Natural killer cell (primary cell): ENCODE measurements around the gene PLIN4. TPM values are rescaled to one million over a fixed set of nuclear protein-coding genes. Genes with fewer than 3 reads are reported as not detected.
A peak's percentile ranks its signal among the peaks of the same experiment; 100 is the strongest.

ENCODE experiments used
- ATAC-seq, 3 donors: fragments of 150-1000 bp in 2 of 3; fragments of 200-7000 bp in 1 of 3; cut with Tn5 transposase; 1 replicate in 1 of 3; 2 replicates in 2 of 3; pipeline ENCODE4 v1.10.0; 2021; ENCODE audit warnings: mild to moderate bottlenecking in 2 of 3, moderate library complexity in 2 of 3
- DNase-seq, 2 donors: peaks; one replicate each; pipeline versions ENCODE4 v3.0.0 to v3.0.0-alpha.2; 2013 to 2021; ENCODE audit warnings: mixed read lengths in 1 of 2
- H3K27ac ChIP-seq: one replicate; pipeline ENCODE4 v1.5.1; 2013; ENCODE audit warnings: mild to moderate bottlenecking, low read length
- H3K27me3 ChIP-seq: one replicate; pipeline ENCODE4 v1.6.1; 2013; ENCODE audit warnings: low read length; ENCODE audit not compliant: control insufficient read depth, insufficient read depth
- H3K36me3 ChIP-seq: one replicate; pipeline ENCODE4 v1.6.1; 2013; ENCODE audit warnings: low read length; ENCODE audit not compliant: control insufficient read depth, insufficient read depth
- H3K4me1 ChIP-seq: one replicate; pipeline ENCODE4 v1.6.1; 2013; ENCODE audit warnings: low read length; ENCODE audit not compliant: control insufficient read depth, insufficient read depth
- H3K4me3 ChIP-seq: one replicate; pipeline ENCODE4 v1.5.1; 2013; ENCODE audit warnings: low read length
- H3K9me3 ChIP-seq: one replicate; pipeline ENCODE4 v1.6.1; 2013; ENCODE audit warnings: low read length; ENCODE audit not compliant: control insufficient read depth, insufficient read depth
- H3K27ac Mint-ChIP-seq, 2 donors: one replicate each; pipeline ENCODE4 v1.8.0; 2022; ENCODE audit warnings: mild to moderate bottlenecking in 2 of 2, mixed read lengths in 2 of 2, moderate library complexity in 1 of 2
- H3K27me3 Mint-ChIP-seq, 2 donors: one replicate each; pipeline ENCODE4 v1.8.0; 2022; ENCODE audit warnings: low read depth in 2 of 2, mixed read lengths in 2 of 2
- H3K36me3 Mint-ChIP-seq: one replicate; pipeline ENCODE4 v1.8.0; 2022; ENCODE audit warnings: mixed read lengths
- H3K4me1 Mint-ChIP-seq, 2 donors: one replicate each; pipeline ENCODE4 v1.8.0; 2022; ENCODE audit warnings: mixed read lengths in 2 of 2
- H3K4me3 Mint-ChIP-seq: one replicate; pipeline ENCODE4 v1.8.0; 2022; ENCODE audit warnings: mild to moderate bottlenecking, moderate library complexity, mixed read lengths
- H3K9me3 Mint-ChIP-seq, 2 donors: one replicate each; pipeline ENCODE4 v1.8.0; 2022; ENCODE audit warnings: mixed read lengths in 2 of 2
- CTCF ChIP-seq: fragments of 200-600 bp; IDR thresholded peaks from one replicate; pipeline ENCODE4 v1.8.0; 2022; ENCODE audit warnings: antibody characterized with exemption
- WGBS: methylation state at CpG from one replicate; pipeline ENCODE4 v1.1.7; 2013; ENCODE audit warnings: missing lambda C conversion rate; ENCODE audit not compliant: insufficient coverage; 5-methylcytosine and 5-hydroxymethylcytosine counted together
- intact Hi-C: fragments of 100-400 bp; cut with micrococcal nuclease; formaldehyde crosslinking; loops from one replicate; pipeline ENCODE4 v1.14.2; 2022
- total RNA-seq, 4 donors: library from RNA; stranded (reverse); fragments of 120-200 nt in 1 of 4; gene quantifications; one replicate each; pipeline versions ENCODE4 v1.2.3 to v1.2.4, GENCODE V29; 2013 to 2022

PLIN4 gene
- total RNA-seq, 3 donors from 2014 or later (not counting 1 experiment from before 2014, with no cell fraction given), result 0.33 TPM; not detected in 2

- WGBS, result 81% methylated on average over 8 of the region's 8 CpGs
- no peaks in the 10 kb centered on the region for H3K27me3 Mint-ChIP-seq
- intact Hi-C loops, result no loop called here
- Histone ChIP-seq H3K36me3 (no peaks in the 10 kb centered on the region), H3K4me3 (no peak overlapping the region), H3K27me3 (no peaks in the 10 kb centered on the region), H3K9me3 (no peaks in the 10 kb centered on the region), H3K4me1 (no peaks in the 10 kb centered on the region), H3K27ac (no peak overlapping the region)
- TF ChIP-seq CTCF, result no peak
- H3K36me3 Mint-ChIP-seq, result no peaks in the 10 kb centered on the region
- H3K4me3 Mint-ChIP-seq, result no peak overlapping the region
- no peak overlapping the region for H3K27ac Mint-ChIP-seq
- no peaks in the 10 kb centered on the region for H3K4me1 Mint-ChIP-seq
- ATAC-seq (no peak), DNase-seq (no peak)
- no peaks in the 10 kb centered on the region for H3K9me3 Mint-ChIP-seq
These were observed 53.3 kb downstream of the PLIN4 start for GRCh38 chr19:4464815-4465581.

GRCh38 chr19:4457654-4458395 lies 60.5 kb downstream of the PLIN4 start, which contains the start of gene UBXN6:
UBXN6 (minus strand) TSS chr19:4457794; CDS start chr19:4457697, 97 bp downstream.
- DNase-seq, result peak; percentile 95 to 99
- WGBS, result 15% methylated on average over 48 of the region's 52 CpGs
- Histone ChIP-seq H3K27ac (peak within 1 kb of the TSS; percentile 38), H3K4me3 (peak within 1 kb of the TSS; percentile 45), H3K36me3 (peaks cover 5% of the 10 kb centered on the region), H3K27me3 (no peaks in the 10 kb centered on the region), H3K9me3 (no peaks in the 10 kb centered on the region), H3K4me1 (peaks cover 24% of the 10 kb centered on the region)
- intact Hi-C loops, result loop anchor here (1.0 to 5.0 kb wide), 3 partner anchors 13 to 211 kb away; partner anchors contain the start of genes CHAF1A and YJU2
- H3K36me3 Mint-ChIP-seq, result no peaks in the 10 kb centered on the region
- H3K4me1 Mint-ChIP-seq, result peaks cover 10 to 28% of the 10 kb centered on the region in 2 donors
- H3K27ac Mint-ChIP-seq, result peak within 1 kb of the TSS; percentile 89 to 97
- H3K4me3 Mint-ChIP-seq, result peak within 1 kb of the TSS; percentile 94
- TF ChIP-seq CTCF, result no peak
- ATAC-seq, result peak; percentile 96 to 99 (median 98)
- H3K27me3 Mint-ChIP-seq, result no peaks in the 10 kb centered on the region
- no peaks in the 10 kb centered on the region for H3K9me3 Mint-ChIP-seq

- Histone ChIP-seq H3K36me3 (peaks cover 13% of the 10 kb centered on the region), H3K9me3 (no peaks in the 10 kb centered on the region), H3K27ac (peak overlapping the region; percentile 38), H3K4me1 (peaks cover 24% of the 10 kb centered on the region), H3K27me3 (no peaks in the 10 kb centered on the region), H3K4me3 (peak overlapping the region; percentile 45)
- H3K27me3 Mint-ChIP-seq, result no peaks in the 10 kb centered on the region
- H3K36me3 Mint-ChIP-seq, result no peaks in the 10 kb centered on the region
- WGBS, result under 1% methylated on average over 37 of the region's 53 CpGs
- peak in 1 of 2 donors; percentile 69 for DNase-seq
- TF ChIP-seq CTCF, result no peak
- peak overlapping the region; percentile 89 to 97 for H3K27ac Mint-ChIP-seq
- peak overlapping the region; percentile 94 for H3K4me3 Mint-ChIP-seq
- ATAC-seq, result peak; percentile 27 to 30 (median 29)
- H3K9me3 Mint-ChIP-seq, result no peaks in the 10 kb centered on the region
- H3K4me1 Mint-ChIP-seq, result peaks cover 10 to 28% of the 10 kb centered on the region in 2 donors
- intact Hi-C loops, result loop anchor here (1.0 to 5.0 kb wide), 3 partner anchors 14 to 210 kb away; partner anchors contain the start of genes CHAF1A and YJU2
These were observed 61.2 kb downstream of the PLIN4 start for GRCh38 chr19:4456843-4457653.
